HG03066 (cell line): Measurements from ENCODE around the gene EHD4.

Experiments used
- ATAC-seq: cut with Tn5 transposase; IDR thresholded peaks from one replicate; pipeline ENCODE4 v1.9.1; 2021; ENCODE audit warnings: low read depth; ENCODE audit not compliant: unreplicated experiment

Gene EHD4

GRCh38 chr15:41866872-41867579, 105.3 kb downstream of the EHD4 start:
- ATAC-seq: no peak

GRCh38 chr15:41866263-41866703, 106.1 kb downstream of the EHD4 start:
- no peak for ATAC-seq

GRCh38 chr15:41865490-41866055, 106.8 kb downstream of the EHD4 start:
- no peak for ATAC-seq

GRCh38 chr15:41862515-41863116, 109.7 kb downstream of the EHD4 start:
- ATAC-seq: no peak

- ATAC-seq: no peak
These were observed 110.5 kb downstream of the EHD4 start for GRCh38 chr15:41861736-41862356.

GRCh38 chr15:41860049-41860828, 112.1 kb downstream of the EHD4 start:
- ATAC-seq: no peak

- no peak for ATAC-seq
These were observed 113.6 kb downstream of the EHD4 start for GRCh38 chr15:41858756-41859155.

DNA sequence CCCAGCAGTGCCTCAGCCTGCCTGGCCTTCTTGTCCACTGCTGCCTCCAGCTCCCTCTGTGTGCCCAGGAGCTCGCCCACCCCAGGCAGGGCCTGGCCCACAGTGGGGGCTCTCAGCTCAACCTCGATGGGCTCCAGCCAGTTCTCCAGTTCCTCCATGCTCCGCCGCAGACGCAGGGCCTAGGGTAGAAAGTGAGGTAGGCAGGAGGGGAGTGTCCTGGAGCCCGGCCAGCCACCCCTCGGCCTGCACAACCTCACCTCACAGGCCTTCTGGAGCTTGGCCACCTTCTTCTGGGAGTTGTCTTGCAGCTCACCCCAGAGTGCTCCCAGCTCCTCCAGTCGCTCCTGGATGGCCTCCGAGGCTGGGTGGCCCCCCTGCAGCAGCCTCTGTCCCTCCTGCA, 115.0 kb downstream of the EHD4 start:
- no peak for ATAC-seq

DNA sequence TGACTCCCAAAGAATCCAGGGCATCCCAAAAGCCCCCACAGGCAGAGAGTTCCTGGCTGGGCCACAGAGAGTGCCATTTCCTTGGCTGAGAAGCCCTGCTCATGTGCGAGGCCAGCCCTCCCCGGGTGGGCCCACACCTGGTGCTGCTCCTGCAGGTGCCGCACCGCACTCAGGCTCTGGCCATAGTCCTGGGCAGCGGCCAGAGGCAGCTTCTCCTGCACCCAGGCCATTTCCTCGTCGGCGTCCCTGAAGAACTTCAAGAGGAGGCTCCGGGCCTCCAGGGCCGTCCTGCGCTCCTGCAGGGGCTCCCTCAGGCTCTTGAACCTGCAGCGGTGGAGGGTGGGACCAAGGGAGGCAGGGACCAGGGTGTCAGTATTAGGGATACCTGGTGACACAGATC, 115.6 kb downstream of the EHD4 start:
- no peak for ATAC-seq

GRCh38 chr15:41856262-41856661, 116.1 kb downstream of the EHD4 start:
- ATAC-seq: no peak

DNA sequence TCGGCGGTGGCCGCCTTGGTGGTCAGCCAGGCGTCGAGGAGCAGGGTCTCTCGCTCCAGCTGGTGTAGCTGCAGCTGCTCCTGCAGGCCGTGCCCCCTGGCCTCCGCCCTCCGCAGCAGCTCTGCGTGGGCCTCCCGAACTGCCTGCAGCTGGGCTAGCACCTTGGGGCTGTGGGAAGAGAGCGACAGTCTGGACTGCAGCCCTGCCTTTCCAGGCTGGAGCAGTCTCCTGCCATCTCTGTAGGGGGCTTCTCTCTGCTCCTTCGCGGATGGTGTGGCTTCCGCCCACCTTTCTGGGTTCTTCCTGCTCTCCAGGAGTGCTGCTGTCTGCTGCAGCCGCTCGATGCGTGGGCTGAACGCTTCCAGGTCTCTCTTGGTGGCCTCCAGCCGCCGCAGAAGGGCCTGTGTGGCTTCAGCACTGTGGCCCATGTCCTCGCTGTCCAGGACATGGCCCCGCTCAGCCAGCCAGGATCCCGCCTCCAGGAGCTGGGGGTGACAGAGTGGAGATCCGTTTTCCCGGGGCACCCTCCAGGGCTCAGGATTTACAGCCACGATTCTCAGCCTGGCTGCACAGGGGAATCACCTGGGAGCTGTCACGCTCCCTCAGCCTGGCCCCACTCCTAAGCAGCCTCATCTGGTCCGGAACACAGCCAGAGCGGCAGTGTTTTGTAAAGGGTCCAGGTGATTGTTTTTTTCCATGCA, 116.9 kb downstream of the EHD4 start:
- ATAC-seq: no peak

DNA sequence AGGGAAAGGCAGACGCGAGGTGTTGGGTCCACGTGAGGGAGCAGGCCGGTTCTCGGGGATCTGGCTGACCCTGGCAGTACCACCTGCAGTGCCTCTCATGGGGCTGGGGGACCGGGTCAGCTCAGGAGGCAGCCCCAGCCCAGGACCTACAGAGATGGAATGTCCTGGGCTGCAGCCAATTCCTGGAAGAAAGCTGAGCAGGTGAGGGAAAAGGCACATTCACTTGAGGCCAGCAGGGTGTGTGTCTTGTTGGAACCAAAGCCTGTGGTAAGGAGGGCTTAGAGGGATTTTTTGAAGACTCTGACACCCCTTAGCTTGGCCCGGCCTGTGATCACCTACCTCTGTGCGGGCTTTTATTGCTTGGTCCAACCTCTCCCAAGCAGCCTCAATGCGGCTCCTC, 117.9 kb downstream of the EHD4 start:
- no peak for ATAC-seq

- ATAC-seq: no peak
These were observed 118.5 kb downstream of the EHD4 start for GRCh38 chr15:41853831-41854230.

- ATAC-seq: no peak
These were observed 119.4 kb downstream of the EHD4 start for GRCh38 chr15:41852736-41853590.

DNA sequence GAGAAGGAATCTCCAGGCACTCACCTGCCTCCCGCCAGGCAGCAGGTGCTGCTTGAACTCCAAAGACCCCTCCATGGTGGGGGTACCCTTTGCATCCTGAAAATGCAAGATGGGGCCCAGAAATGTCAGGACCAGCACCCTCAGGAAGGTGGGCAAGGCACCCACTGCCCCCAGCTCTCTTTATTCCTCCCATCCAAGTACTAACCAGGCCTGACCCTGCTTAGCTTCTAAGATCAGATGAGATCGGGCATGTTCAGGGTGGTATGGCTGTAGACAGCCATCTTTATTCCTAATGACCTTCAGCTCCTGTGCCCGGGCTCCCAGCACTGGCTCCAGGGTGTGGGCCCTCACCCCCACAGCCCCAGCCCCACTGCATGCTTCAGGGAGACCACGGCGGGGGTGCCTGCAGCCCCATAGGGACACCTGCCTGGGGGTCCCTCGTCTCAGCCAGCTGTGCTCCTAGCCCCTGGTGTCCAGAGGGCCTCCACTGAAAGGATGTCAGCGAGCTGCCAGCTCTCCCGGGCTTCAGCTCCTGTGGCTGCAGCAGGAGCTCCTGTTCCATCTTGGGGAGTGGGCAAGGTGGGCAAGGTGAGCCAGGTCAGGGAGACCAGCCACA, 120.5 kb downstream of the EHD4 start:
- ATAC-seq: no peak

GRCh38 chr15:41851167-41851523, 121.2 kb downstream of the EHD4 start:
- no peak for ATAC-seq

DNA sequence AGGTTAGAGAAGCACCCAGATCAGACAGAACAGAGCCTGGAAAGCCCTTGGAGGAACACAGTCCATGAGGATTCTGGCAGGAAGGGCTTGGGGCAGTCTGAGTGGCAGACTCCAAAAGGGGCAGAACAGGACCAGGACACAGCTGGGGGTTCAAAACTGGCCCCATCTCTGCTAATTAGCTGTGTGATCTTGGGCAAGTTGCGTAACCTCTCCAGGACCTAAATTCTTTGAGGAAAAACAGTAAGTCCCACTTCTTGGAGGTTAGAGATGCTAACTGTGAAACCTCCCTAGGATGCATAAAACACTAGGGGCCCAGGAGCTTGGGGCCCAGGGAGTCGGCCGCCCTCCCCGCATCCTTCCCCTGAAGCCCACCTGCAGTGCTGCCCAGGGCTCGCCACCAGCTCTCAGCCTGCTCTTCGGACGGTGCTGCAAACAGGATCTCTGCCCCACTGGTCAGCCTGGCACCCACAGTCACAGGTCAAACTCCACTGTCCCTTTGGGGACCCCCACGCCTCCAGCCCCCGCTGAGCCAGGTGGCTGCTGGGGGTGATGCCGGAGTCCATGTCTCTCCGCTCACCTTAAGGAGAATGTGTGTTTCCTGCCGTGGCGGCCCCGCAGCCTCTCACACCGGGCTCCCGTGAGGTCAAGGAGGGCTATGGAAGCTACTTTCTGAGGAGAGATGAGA, 121.7 kb downstream of the EHD4 start:
- no peak for ATAC-seq

DNA sequence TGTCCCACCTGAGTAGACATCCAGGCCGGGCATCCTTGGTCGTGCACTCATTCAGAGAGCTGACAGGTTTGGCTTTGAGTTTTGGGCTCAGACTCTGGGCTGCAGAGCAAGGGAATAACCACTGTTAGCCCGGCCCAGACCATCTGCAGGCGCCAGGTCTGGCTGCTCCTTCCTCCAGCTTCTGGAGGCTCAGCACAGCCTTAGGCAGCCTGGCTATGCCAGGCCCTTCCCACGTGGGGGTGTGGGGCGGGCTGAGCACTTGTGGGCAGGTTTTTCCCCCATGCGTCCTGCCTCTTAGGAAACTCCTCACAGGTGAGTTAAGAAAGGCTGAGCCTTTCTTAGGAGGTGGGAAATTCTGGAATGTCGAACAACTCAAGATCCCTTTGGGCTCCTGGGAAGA, 122.5 kb downstream of the EHD4 start:
- no peak for ATAC-seq
